ENCODE measurements around the gene HSCB.

Gene HSCB

DNA sequence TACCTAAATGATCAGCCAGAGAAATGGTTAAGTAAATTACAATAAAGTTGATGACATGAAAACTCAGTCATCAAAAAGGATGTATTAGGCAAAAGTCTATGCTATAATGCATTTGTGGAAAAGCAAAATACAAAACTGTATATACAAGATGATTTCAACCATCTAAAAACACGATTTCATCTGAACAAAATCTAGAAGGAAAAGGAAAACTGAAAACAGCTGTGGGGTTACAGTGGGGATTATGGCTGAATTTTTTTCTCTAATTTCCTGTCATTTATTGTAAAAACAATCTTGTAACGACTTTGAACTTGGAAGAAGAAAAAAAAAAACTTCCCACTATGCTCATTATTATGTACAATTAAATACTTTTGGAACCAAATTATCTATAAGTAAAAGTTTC lies 30.5 kb upstream of the HSCB start:
- TF ChIP-seq CTCF (conservative IDR thresholded peaks at IDR 0.05): no peak
- no peak overlapping the region for H3K27ac ChIP-seq

GRCh38 chr22:28711820-28712777 lies 29.7 kb upstream of the HSCB start:
- 0 out of 2 replicates have a peak, but pooled peaks have one; percentile 5 for TF ChIP-seq CTCF (conservative IDR thresholded peaks at IDR 0.05)
- H3K27ac ChIP-seq: no peak overlapping the region

GRCh38 chr22:28714043-28714628 lies 27.7 kb upstream of the HSCB start:
- H3K27ac ChIP-seq: no peak overlapping the region
- TF ChIP-seq CTCF (conservative IDR thresholded peaks at IDR 0.05): no peak

- no peak overlapping the region for H3K27ac ChIP-seq
- no peak for TF ChIP-seq CTCF (conservative IDR thresholded peaks at IDR 0.05)
Observed at GRCh38 chr22:28715611-28716010, 26.2 kb upstream of the HSCB start.

GRCh38 chr22:28716686-28717085 lies 25.2 kb upstream of the HSCB start:
- no peak for TF ChIP-seq CTCF (conservative IDR thresholded peaks at IDR 0.05)
- no peak overlapping the region for H3K27ac ChIP-seq

DNA sequence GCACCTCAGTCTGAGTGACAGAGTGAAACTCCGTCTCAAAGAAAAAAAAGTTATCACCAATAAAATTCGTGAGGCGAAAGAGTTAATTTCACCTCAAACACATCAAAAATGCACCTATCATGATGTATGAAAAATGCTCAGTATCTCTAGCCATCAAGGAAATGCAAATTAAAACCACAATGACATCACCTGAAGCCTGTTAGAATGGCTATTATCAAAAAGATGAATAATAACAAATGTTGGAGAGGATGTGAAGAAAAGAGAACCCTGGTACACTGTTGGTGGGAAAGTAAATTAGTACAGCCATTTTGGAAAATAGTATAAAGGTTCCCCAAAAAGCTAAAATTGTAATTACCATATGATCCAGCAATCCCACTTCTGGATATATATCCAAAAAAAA lies 23.8 kb upstream of the HSCB start:
- no peak overlapping the region for H3K27ac ChIP-seq
- TF ChIP-seq CTCF (conservative IDR thresholded peaks at IDR 0.05): no peak

- H3K27ac ChIP-seq: no peak overlapping the region
- no peak for TF ChIP-seq CTCF (conservative IDR thresholded peaks at IDR 0.05)
Observed at GRCh38 chr22:28728002-28728401, 13.8 kb upstream of the HSCB start.

All from VCaP (cell line).